Neuron (in vitro differentiated cells): ENCODE data around the gene HSD17B2.

ENCODE experiments used
- H2AFZ ChIP-seq: one replicate; pipeline ENCODE4 v1.6.1; 2013; ENCODE audit warnings: low read depth, mild to moderate bottlenecking, inconsistent platforms, low read length, moderate library complexity
- H3K27me3 ChIP-seq: one replicate; pipeline ENCODE4 v1.6.1; 2013; ENCODE audit warnings: low read length; ENCODE audit not compliant: insufficient read depth
- H3K36me3 ChIP-seq: one replicate; pipeline ENCODE4 v1.6.1; 2013; ENCODE audit warnings: low read length; ENCODE audit not compliant: insufficient read depth
- H3K4me1 ChIP-seq: one replicate; pipeline ENCODE4 v1.6.1; 2013; ENCODE audit warnings: low read length; ENCODE audit not compliant: insufficient read depth
- H3K4me3 ChIP-seq: 2 replicates; pipeline ENCODE4 v1.5.1; 2013; ENCODE audit warnings: mild to moderate bottlenecking, low read length, moderate library complexity
- H3K9me3 ChIP-seq: one replicate; pipeline ENCODE4 v1.6.1; 2013; ENCODE audit warnings: low read length

HSD17B2 gene

DNA sequence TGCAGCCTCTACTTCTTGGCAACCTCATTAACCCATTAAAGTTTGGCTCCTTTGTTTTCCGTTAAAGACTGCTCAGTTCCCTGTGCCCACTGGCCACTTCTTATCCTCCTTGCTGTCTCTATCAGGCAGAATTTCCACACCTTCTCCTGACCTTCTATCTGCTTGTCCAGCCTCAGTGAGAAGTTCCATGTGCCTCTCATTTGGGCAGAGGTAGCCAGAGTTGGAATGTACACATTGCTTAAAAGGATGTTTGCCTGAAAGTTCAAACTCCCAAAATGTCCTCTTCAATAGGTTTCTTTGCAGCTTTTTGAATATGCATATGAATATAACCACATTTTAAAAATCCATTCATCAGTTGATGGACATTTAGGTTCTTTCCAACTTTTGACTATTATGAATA is 47.0 kb downstream of the HSD17B2 start:
- no peaks in the 10 kb centered on the region for H3K36me3 ChIP-seq
- H3K9me3 ChIP-seq, result no peaks in the 10 kb centered on the region
- H2AFZ ChIP-seq, result no peak overlapping the region
- H3K4me3 ChIP-seq, result no peak overlapping the region
- no peaks in the 10 kb centered on the region for H3K4me1 ChIP-seq
- H3K27me3 ChIP-seq, result no peaks in the 10 kb centered on the region

DNA sequence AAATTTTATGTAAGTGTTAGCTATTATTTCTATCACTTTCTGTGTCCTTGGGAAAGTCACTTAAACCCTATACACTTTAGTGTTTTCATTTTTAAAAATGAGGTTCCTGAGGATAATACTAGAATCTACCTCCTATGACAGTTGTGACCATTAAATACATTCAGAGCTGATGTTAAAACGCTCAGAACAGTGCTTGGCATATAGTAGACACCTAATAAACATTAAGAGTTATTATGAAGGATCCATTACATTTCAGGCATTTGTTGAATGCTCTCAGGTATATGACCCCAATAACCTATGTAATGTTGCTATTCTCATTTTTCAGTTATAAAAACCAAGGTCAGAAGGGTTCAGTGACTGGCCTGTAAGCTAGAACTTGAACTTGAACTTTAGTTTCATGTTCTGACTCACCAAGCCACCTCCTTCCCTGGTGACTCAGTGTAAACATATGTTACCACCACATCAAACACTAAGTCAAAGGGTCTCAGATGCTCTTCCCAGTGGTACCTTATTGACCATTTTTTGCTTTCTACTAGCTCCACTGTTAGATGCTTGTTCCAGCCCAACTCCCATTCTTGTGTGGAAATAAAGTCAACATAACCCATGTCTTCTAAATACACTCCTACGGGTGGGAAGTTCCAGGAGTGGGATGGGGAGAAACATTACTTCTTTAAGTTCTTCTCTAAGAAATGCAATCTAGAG is 47.6 kb downstream of the HSD17B2 start:
- H3K36me3 ChIP-seq, result no peaks in the 10 kb centered on the region
- no peaks in the 10 kb centered on the region for H3K27me3 ChIP-seq
- H3K4me3 ChIP-seq, result no peak overlapping the region
- no peaks in the 10 kb centered on the region for H3K9me3 ChIP-seq
- H2AFZ ChIP-seq, result no peak overlapping the region
- H3K4me1 ChIP-seq, result no peaks in the 10 kb centered on the region

DNA sequence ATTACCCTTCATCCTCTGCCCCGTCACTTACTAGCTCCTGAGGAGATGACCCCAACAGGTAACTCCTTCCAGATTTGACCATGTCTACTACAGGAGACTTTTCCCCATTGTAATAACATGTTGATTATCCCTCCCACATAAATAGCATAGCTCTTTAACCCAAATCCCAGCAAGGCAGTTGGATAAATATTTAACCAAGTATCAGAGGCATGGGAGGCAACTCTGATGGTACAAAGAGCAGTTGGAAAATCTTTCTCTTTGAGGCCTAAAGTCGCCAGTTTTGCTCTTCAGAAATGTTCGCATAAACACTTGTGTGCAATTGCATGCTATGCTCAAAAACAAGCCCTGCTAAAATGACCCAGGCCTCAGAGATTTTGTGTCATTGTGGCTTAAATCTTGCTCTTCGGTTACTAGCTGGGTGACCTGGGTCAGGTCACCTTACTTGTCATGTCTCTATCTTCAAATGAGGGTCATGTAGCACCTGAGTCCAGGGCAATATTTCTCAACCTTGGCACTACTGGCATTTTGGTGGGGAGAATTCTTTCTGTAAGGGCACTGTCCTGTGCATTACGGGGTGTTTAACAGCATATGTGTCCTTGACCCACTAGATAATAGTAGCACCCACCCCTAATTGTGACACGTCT is 48.8 kb downstream of the HSD17B2 start:
- Histone ChIP-seq H3K36me3 (no peaks in the 10 kb centered on the region), H2AFZ (no peak overlapping the region), H3K4me1 (no peaks in the 10 kb centered on the region), H3K9me3 (no peaks in the 10 kb centered on the region), H3K4me3 (no peak overlapping the region), H3K27me3 (no peaks in the 10 kb centered on the region)

DNA sequence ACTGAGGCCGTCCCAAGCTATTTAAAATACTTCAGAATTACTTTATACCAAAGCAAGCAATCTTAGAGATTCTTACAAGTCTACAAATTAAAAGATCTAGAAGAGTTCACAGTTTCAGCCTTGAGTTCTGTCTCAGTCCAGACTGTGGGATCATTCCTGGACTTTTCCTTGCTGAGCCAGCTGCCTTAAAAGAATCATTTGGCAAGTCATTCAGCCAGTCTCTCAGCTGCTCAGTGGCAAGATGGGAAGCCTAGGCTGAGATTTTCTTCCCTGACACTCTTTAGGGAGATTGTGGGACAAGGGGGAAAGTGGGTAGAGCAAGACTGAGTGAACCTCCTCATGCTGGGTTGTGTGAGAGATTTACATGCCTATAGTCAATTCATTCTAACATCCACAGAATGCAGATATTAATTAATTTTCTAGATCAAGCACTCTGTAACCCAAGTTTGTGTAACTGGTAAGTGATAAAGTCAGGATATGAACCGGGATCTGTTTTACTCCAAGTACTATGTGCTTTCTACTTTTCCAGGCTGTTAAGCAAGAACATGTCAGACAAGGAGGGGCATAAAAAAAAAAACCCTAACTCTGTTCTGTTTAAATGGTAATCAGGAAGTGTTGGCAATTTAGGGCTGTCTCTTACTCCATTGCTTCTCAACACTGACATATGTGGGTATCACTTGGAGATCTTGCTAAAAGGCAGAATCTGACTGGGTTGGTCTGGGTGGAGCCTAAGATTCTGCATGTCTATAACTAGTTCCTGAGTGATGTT is 50.1 kb downstream of the HSD17B2 start:
- no peak overlapping the region for H3K4me3 ChIP-seq
- H3K27me3 ChIP-seq, result peaks cover 2% of the 10 kb centered on the region
- H3K4me1 ChIP-seq, result no peaks in the 10 kb centered on the region
- no peak overlapping the region for H2AFZ ChIP-seq
- no peaks in the 10 kb centered on the region for H3K9me3 ChIP-seq
- no peaks in the 10 kb centered on the region for H3K36me3 ChIP-seq

DNA sequence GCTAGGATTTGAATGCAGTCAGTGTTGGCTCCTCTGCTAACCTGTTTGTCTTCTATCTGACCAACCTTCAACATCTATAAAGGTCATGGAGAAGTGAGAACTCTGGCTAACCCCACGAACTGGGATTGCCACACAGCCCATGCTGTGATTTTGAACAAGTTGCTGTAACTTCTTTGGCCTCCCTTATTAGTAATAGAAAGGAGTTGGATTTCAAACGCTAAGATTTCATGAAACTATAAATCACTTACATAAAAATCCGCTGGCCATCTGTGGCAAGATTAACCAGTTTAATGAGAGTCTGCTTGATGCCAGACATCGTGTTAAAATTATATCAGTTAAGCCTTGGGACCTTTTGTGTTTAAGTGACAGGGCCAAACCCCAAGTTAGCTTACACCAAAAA is 53.4 kb downstream of the HSD17B2 start:
- no peaks in the 10 kb centered on the region for H3K36me3 ChIP-seq
- peaks cover 2% of the 10 kb centered on the region for H3K27me3 ChIP-seq
- no peak overlapping the region for H2AFZ ChIP-seq
- no peaks in the 10 kb centered on the region for H3K4me1 ChIP-seq
- H3K9me3 ChIP-seq, result no peaks in the 10 kb centered on the region
- no peak overlapping the region for H3K4me3 ChIP-seq

DNA sequence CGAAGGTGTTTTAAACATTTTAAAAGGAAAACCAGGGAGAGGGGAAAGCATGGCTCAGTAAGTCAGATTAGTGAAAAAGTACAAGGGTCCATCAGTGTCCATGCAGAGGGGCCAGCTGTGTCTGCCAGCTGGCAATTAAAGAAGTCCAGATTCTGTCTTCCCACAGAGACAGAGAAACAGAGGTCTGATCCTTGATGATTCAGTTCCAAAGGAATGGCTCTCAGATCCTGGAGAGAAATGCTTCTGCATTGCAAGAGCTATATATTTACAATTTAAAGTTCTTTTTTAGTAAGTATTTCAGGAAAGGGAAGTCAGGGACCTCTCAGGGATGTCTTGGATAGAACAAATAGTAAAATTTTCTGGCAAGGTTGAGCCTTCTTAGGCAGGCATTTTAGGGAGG is 56.2 kb downstream of the HSD17B2 start:
- Histone ChIP-seq H3K4me3 (no peak overlapping the region), H3K27me3 (peaks cover 2% of the 10 kb centered on the region), H2AFZ (no peak overlapping the region), H3K9me3 (no peaks in the 10 kb centered on the region), H3K4me1 (peaks cover 3% of the 10 kb centered on the region), H3K36me3 (no peaks in the 10 kb centered on the region)

DNA sequence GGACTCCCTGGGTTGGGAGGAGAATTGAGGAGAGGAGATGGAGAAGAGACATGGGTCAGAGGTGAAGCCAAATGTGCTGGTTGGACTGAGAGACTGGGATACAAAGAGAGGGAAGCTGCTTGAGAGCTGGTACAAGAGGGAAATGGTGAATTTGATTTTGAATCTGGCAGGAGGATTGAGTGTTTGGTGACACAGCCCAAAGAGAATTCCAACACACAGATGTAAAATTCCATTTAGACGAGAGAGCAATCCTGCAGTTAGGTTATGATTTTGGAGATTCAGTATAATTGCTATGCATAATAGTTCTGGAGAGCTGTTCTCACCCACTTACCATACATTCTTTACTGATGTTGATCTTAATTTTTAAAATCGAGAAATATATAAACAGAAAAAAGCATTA is 57.7 kb downstream of the HSD17B2 start:
- Histone ChIP-seq H3K4me1 (peaks cover 3% of the 10 kb centered on the region), H3K27me3 (peaks cover 2% of the 10 kb centered on the region), H3K4me3 (no peak overlapping the region), H2AFZ (no peak overlapping the region), H3K36me3 (no peaks in the 10 kb centered on the region), H3K9me3 (no peaks in the 10 kb centered on the region)

DNA sequence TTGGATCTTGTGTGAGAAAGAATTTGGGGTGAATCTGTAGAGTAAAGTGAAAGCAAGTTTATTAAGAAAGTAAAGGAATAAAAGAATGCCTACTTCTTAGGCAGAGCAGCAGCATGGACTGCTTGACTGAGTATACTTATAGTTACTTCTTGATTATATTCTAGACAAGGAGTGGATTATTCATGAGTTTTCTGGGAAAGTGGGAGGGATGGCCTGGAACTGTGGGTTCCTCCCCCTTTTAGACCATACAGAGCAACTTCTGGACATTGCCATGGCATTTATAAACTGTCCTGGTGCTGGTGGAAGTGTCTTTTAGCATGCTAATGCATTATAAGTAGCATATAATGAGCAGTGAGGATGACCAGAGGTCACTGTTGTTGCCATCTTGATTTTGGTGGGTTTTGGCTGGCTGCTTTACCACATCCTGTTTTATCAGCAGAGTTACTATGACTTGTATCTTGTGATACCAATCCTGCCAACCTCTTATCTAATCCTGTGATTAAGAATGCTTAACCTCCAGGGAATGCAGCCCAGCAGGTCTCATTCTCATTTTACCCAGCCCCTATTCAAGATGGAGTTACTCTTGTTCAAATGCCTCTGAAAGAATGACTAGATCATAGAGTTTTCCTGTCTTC is 58.7 kb downstream of the HSD17B2 start:
- Histone ChIP-seq H3K4me1 (peaks cover 3% of the 10 kb centered on the region), H3K4me3 (no peak overlapping the region), H3K9me3 (no peaks in the 10 kb centered on the region), H3K36me3 (no peaks in the 10 kb centered on the region), H2AFZ (no peak overlapping the region), H3K27me3 (peaks cover 2% of the 10 kb centered on the region)

DNA sequence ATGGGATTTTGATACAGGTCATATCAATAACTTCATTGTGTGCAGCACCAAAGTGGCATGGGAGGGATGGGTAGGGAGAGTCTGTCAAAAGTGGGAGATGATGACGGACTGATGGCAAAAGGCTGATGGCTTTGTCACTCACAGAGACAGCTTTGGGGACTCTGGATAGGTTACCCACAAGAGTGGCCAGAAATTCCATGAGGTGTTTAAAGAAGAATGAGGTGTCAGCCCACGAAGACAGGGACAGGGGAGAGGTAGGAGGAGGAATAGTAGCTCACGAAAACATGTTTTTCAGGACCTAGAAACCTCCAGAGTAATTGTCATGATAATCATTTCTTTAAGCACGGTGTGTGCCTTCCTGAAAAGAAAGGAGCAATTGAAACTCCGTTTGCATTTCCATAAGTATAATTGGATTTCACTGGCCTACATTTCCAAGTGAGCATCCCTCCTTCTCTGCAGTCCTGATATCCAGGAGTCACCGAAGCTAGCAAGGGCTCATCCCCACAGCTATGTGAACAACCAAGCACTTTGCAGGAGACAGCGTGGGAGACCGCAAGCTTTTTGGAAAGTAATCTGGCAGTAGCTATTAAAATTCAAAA is 60.0 kb downstream of the HSD17B2 start:
- Histone ChIP-seq H3K9me3 (no peaks in the 10 kb centered on the region), H3K36me3 (no peaks in the 10 kb centered on the region), H3K4me3 (no peak overlapping the region), H2AFZ (no peak overlapping the region), H3K4me1 (peaks cover 3% of the 10 kb centered on the region), H3K27me3 (no peaks in the 10 kb centered on the region)

DNA sequence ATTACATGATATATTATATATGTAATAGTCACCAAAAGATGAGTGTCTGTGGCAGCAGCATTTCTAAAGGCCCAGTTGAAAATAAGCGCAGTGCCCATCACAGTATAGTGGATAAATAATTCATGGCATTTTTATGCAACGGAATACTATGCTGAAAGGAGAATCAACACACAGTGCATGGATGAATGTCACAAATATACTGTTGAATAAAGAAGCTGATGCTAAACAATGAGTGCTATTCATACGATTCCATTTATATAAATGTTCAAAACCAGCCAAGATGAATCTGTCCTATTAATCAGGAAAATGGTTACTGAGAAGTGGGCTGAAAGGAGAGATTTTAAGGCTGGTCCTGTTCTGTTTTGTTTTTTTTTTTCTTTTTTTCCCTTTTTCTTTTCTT is 61.6 kb downstream of the HSD17B2 start:
- Histone ChIP-seq H3K4me3 (no peak overlapping the region), H3K36me3 (no peaks in the 10 kb centered on the region), H2AFZ (no peak overlapping the region), H3K9me3 (no peaks in the 10 kb centered on the region), H3K27me3 (peaks cover 4% of the 10 kb centered on the region), H3K4me1 (peaks cover 3% of the 10 kb centered on the region)

DNA sequence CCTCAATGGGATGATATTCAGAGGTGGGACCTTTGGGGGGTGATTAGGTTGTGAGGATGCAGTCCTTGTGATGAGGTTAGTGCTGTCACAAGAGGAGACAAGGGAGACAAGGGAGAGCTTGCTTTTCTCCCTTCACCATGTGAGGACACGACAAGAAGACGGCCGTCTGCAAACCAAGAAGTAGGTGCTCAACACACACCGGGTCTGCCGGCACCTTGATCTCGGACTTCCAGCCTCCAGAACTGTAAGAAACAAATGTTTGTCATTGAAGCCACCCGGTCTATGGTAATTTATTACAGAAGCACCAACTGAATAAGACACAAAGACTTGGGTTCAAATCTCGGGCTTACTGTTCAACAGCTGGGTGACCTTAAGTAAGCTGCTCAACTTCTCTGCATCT is 70.1 kb downstream of the HSD17B2 start:
- H3K27me3 ChIP-seq, result peaks cover 9% of the 10 kb centered on the region
- no peaks in the 10 kb centered on the region for H3K36me3 ChIP-seq
- H2AFZ ChIP-seq, result no peak overlapping the region
- no peaks in the 10 kb centered on the region for H3K9me3 ChIP-seq
- H3K4me1 ChIP-seq, result no peaks in the 10 kb centered on the region
- no peak overlapping the region for H3K4me3 ChIP-seq

DNA sequence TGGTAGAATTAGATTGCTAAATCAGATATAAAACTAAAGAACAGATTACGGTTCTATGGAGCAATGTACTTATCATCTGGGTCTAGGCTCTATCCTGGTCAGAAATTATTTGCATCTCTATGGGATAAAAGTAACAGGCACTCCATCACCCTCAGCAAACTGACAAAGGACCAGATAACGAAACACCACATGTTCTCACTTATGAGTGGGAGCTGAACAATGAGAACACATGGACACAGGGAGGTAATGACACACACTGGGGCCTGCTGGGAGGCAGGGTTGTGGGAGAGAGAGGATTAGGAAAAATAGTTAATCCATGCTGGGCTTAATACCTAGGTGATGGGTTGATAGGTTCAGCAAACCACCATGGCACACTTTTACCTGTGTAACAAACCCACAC is 73.0 kb downstream of the HSD17B2 start:
- Histone ChIP-seq H3K4me3 (no peak overlapping the region), H2AFZ (no peak overlapping the region), H3K36me3 (no peaks in the 10 kb centered on the region), H3K9me3 (no peaks in the 10 kb centered on the region), H3K27me3 (no peaks in the 10 kb centered on the region), H3K4me1 (no peaks in the 10 kb centered on the region)

DNA sequence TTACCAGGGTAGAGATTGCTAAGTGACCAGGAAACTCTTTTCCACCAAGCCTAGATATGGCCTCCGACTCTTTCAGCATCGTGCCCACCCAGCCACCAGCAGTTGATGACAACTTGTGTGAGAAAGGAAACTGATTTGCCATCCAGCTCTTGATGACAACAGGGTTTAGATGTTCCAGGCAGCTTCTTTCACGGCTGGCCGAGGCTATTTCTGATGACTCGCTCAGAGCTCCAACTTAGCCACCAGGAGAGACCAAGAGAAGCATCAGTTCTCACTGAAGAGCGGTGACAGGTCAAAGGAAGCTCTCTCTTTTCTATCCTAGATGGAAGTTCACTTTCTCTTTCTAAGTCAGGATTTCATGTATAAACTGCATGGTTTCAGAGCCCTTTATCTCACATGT is 73.7 kb downstream of the HSD17B2 start:
- no peaks in the 10 kb centered on the region for H3K4me1 ChIP-seq
- no peak overlapping the region for H3K4me3 ChIP-seq
- no peaks in the 10 kb centered on the region for H3K9me3 ChIP-seq
- no peak overlapping the region for H2AFZ ChIP-seq
- no peaks in the 10 kb centered on the region for H3K36me3 ChIP-seq
- H3K27me3 ChIP-seq, result no peaks in the 10 kb centered on the region
